HG03097 (cell line): ENCODE results near the gene MIPEP.

Experiments used
- ATAC-seq: cut with Tn5 transposase; IDR thresholded peaks from one replicate; pipeline ENCODE4 v1.9.1; 2021; ENCODE audit not compliant: unreplicated experiment, low FRiP score

Gene MIPEP

DNA sequence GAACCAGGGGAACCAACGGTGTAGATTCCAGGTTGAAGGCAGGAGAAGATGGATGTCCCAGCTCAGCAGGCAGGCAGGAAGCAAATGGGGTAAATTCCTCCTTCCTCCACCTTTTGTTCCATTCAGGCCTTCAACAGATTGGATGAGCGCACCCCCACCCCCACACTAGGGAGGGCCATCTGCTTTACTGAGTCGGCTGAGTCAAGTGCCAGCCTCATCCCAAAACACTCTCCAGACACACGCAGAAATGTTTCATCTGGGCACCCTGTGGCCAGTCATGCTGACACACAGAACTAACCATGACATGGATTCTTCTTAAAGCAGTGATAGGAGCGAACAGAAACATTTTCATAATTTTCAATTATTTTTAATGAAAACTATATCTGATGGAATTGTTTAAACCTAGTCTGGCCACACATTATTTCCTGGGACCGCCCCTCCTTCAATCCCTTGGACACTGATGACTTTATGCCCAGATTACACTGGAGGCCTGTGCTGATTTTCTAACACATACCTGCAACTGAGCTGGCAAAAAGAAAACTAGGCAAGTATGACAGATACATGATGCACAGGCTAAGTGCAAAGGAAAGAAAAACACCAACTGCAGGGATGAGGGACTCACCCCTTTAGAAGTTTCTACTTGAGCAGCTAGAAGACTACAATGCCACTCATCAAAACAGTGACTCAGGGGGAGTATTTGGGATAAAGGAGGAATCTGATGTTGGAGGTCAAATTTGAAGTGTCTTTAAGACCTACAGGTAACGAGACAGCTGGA lies 164.8 kb downstream of the MIPEP start:
- no peak for ATAC-seq

- no peak for ATAC-seq
Measured at GRCh38 chr13:23723471-23723870, 165.7 kb downstream of the MIPEP start.

DNA sequence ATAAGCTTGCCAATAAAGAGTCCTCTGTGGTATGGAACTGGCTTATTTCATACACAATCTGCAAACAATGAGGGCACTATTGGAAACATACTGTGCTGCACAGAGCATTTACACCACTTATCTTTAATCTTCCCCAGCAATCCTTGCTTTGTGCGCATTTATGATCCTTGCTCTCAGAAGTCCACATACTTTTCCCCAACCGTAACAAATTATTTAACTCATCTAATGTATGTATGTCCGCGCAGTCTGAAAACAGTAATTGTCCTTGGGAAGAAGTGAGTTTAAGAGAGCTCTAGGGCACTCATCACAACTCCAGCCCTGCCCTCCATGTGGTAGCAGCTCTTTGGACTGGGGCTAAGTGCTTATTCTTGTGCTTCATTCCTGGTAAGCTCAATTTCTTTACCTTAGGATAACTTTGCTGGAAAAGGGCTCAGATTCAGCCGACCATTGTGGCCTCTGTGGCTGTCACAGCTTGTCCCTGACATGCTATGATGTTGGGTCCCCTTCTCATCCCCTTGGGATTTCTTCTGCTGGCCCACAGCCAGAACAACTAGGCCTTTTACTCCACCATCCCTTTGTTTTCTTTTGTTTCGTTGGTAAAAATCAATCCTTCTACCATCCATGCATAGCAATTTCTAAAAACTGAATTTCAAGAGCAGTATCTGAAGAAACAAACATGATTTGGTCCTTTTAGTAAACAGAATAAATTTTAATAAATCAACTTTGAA lies 166.3 kb downstream of the MIPEP start:
- ATAC-seq, result no peak

GRCh38 chr13:23718996-23719395 lies 170.2 kb downstream of the MIPEP start:
- ATAC-seq, result no peak

- no peak for ATAC-seq
Measured at GRCh38 chr13:23716401-23716800, 172.8 kb downstream of the MIPEP start.

- no peak for ATAC-seq
Measured at GRCh38 chr13:23715762-23716235, 173.4 kb downstream of the MIPEP start.

DNA sequence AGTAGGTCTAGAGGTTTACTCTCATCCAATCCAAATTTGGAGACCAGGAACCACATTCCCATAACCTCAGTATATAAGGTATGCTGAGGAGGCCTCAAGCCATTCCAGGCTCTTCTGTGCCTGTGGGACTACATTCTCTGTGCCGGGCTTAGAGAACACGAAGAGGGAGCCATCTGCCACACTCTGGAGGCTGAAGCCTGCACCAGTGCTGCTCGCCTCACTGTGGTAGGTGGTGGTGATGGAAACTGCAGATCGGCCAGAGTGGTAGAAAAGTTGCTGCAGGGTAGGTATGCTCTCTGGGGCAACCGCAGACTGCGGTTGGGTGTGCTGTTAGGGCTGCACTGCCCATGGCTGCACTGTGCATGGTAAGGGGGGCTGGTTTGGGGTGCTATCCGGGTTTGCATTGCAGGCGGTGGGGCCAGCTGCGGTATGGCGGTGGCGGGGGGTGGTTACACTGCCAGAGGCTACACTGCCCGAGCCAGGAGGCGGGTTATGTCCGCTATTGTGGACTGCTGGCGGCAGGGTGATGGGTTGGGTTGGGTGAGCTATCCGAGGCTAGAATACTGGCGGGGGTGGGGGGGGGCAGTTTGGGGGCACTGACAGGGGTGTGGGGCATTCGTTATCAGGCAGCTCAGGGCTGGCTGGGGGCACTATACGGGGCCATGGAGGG lies 174.0 kb downstream of the MIPEP start:
- ATAC-seq, result no peak

GRCh38 chr13:23714672-23715071 lies 174.5 kb downstream of the MIPEP start:
- ATAC-seq, result no peak

DNA sequence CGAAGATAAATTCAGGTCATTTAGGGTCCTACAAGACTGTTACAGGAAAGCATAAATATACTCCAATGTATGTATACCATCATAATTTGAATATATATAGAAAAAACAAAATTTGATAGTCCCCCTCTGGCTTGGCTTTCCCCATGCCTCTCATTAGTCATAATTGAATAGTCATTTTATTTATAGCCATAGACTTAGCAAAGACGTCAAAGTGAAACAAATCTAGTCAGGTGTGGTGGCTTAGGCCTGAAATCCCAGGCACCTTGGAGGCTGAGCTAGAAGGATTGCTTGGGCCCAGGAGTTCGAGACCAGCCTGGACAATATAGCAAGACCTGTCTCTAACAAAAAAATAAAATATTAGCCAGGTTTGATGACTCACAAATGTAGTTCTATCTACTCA lies 177.8 kb downstream of the MIPEP start:
- no peak for ATAC-seq

- ATAC-seq, result no peak
Measured at GRCh38 chr13:23710366-23710765, 178.8 kb downstream of the MIPEP start.

- no peak for ATAC-seq
Measured at GRCh38 chr13:23709536-23709935, 179.7 kb downstream of the MIPEP start.

DNA sequence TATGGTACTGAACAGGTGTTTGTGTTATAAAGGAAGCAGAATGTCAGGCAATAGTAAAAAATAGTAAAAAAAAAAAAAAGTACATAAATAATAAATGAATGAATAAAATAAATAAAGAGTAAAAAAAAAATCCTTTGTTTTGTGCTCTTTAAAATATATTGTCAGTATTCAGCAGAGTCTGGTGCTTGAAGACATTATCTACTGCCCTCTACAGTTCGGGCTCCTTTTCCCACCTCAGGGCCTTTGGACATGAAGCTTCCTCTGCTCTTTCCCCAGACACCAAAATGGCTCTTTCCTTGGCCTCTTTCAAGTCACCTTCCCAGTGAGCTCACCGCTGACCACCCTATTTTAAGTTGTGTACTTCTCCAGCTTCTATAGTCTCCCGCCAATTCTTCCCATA lies 181.5 kb downstream of the MIPEP start:
- ATAC-seq, result no peak

- no peak for ATAC-seq
Measured at GRCh38 chr13:23705583-23705982, 183.6 kb downstream of the MIPEP start.

DNA sequence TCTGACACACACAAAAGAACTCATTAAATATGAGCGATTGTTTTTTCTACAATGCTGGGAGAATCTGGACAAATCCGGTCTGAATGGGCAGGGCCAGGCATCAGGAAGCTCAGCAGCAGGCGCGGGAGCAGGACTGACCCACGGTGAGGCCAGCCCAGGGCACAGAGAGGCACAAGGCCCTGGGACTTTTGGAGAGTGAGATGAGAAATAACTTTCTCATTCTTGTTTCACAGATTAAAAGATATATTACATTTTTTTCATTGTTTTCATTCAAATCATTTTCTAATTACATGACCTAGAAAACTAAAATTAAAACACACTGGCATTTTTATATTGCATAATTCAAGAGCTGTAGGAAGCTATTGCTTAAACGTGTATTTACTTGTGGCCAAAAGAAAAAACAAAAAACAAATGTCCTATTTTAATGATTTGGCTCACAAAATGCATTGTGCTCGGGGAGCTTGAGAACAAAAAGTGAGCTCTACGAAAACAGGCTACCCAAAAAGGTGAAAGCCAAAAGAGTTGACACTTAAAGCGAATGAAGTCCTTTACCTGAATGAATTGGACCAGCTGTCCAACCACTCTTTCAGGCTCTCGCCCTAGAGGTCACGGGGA lies 185.8 kb downstream of the MIPEP start:
- ATAC-seq, result no peak

DNA sequence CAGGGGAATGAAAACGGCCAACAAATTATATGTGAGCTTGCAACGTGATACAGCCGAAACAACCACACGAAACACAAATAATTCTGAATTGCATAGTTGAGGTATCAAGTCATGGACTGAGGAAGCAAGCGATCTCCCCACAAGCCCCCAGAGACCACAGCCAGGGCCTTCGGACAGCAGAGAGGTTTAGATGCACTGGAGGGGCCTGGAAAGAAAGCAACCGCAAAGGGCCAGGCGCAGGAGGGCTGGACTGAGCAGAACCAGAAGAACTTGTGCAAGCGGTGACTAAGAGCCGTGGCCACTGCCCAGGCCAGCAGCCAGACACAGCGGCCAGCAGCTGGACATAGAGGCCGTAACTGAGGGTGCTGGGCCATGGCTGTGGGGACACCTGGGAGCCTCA lies 187.6 kb downstream of the MIPEP start:
- ATAC-seq, result no peak

- ATAC-seq, result no peak
Measured at GRCh38 chr13:23701186-23701585, 188.0 kb downstream of the MIPEP start.

GRCh38 chr13:23699271-23699670 lies 189.9 kb downstream of the MIPEP start:
- ATAC-seq, result no peak

GRCh38 chr13:23697772-23698313 lies 191.4 kb downstream of the MIPEP start:
- no peak for ATAC-seq

- no peak for ATAC-seq
Measured at GRCh38 chr13:23696610-23697009, 192.6 kb downstream of the MIPEP start.

- peak; percentile 86 for ATAC-seq
Measured at GRCh38 chr13:23695711-23696464, 193.3 kb downstream of the MIPEP start.
